IMR-90 (cell line): Measurements from ENCODE around the gene NOC2L. TPM values are rescaled to one million over a fixed set of nuclear protein-coding genes. Genes with fewer than 3 reads are reported as not detected.
"Not testable (repeated sequence)": the region's sequence is repeated elsewhere in the genome, so short reads cannot be mapped to it uniquely, and the experiment has no call there.

ENCODE experiments used
- ATAC-seq: fragments of 200-7000 bp; cut with Tn5 transposase; 2 replicates; pipeline ENCODE4 v1.9.1; 2020; ENCODE audit warnings: low read depth, mild to moderate bottlenecking, moderate library complexity
- BruUV-seq: library from RNA; stranded (reverse); fragments of 400-500 nt; replicated peaks from 2 replicates; lab custom pipeline; 2021; lab: Mats Ljungman, UMichigan
- CTCF ChIA-PET: fragments of 300-600 bp; formaldehyde crosslinking; extraction: SDS; loops from one replicate; lab custom pipeline; 2021; ENCODE audit warnings: antibody characterized with exemption; lab: Yijun Ruan, JAX
- POLR2A ChIA-PET: fragments of 300-600 bp; sonication (Branson Sonifier 250); formaldehyde crosslinking; loops from one replicate; lab custom pipeline; 2022; ENCODE audit warnings: antibody characterized with exemption; ENCODE audit not compliant: unreplicated experiment; lab: Charles Lee
- DNase-seq: peaks from one replicate; pipeline ENCODE4 v3.0.0; 2013
- H2AFZ ChIP-seq: replicated peaks from 2 replicates; pipeline ENCODE3; 2013; ENCODE audit warnings: low read length, mild to moderate bottlenecking; ENCODE audit not compliant: poor library complexity
- H2AK5ac ChIP-seq: 2 replicates; pipeline ENCODE4 v1.6.1; 2013; ENCODE audit warnings: low read depth, low read length, inconsistent platforms
- H2AK9ac ChIP-seq: replicated peaks from 2 replicates; pipeline ENCODE3; 2013; ENCODE audit warnings: mild to moderate bottlenecking, low read depth, low read length, moderate library complexity; ENCODE audit not compliant: poor library complexity
- H2BK120ac ChIP-seq: 2 replicates; pipeline ENCODE4 v1.6.1; 2013; ENCODE audit warnings: low read depth, low read length, inconsistent platforms
- H2BK15ac ChIP-seq: 3 replicates; pipeline ENCODE4 v1.6.1; 2013; ENCODE audit warnings: low read depth, low read length, inconsistent platforms
- H2BK20ac ChIP-seq: 2 replicates; pipeline ENCODE4 v1.6.1; 2013; ENCODE audit warnings: low read depth, mild to moderate bottlenecking, inconsistent platforms, low read length, moderate library complexity
- H2BK5ac ChIP-seq: 2 replicates; pipeline ENCODE4 v1.6.1; 2013; ENCODE audit warnings: mild to moderate bottlenecking, low read depth, low read length, inconsistent platforms; ENCODE audit not compliant: poor library complexity, severe bottlenecking
- H3K14ac ChIP-seq: replicated peaks from 2 replicates; pipeline ENCODE4 v1.6.1; 2013; ENCODE audit warnings: low read depth, low read length, inconsistent platforms
- H3K18ac ChIP-seq: 2 replicates; pipeline ENCODE4 v1.6.1; 2013; ENCODE audit warnings: low read depth, low read length, control low read depth
- H3K23ac ChIP-seq: 2 replicates; pipeline ENCODE4 v1.6.1; 2013; ENCODE audit warnings: low read depth, low read length, inconsistent platforms
- H3K27ac ChIP-seq: 2 replicates; pipeline ENCODE4 v1.5.1; 2013; ENCODE audit warnings: mild to moderate bottlenecking, control low read depth, low read length; ENCODE audit not compliant: insufficient read depth
- H3K27me3 ChIP-seq: 2 replicates; pipeline ENCODE4 v1.6.1; 2013; ENCODE audit warnings: low read length; ENCODE audit not compliant: control insufficient read depth, insufficient read depth
- H3K36me3 ChIP-seq: 2 replicates; pipeline ENCODE4 v1.6.1; 2013; ENCODE audit warnings: low read length, mixed read lengths; ENCODE audit not compliant: control insufficient read depth, insufficient read depth
- H3K4ac ChIP-seq: 2 replicates; pipeline ENCODE4 v1.6.1; 2013; ENCODE audit warnings: low read depth, low read length, inconsistent platforms
- H3K4me1 ChIP-seq: 2 replicates; pipeline ENCODE4 v1.6.1; 2013; ENCODE audit warnings: low read length, mixed read lengths; ENCODE audit not compliant: control insufficient read depth, insufficient read depth
- H3K4me2 ChIP-seq: 2 replicates; pipeline ENCODE4 v1.6.1; 2013; ENCODE audit warnings: low read depth, mild to moderate bottlenecking, control low read depth, low read length, moderate library complexity
- H3K4me3 ChIP-seq: 2 replicates; pipeline ENCODE4 v1.5.1; 2013; ENCODE audit warnings: low read depth, mild to moderate bottlenecking, control low read depth, low read length, moderate library complexity; ENCODE audit not compliant: insufficient read depth
- H3K56ac ChIP-seq: 2 replicates; pipeline ENCODE4 v1.6.1; 2013; ENCODE audit warnings: low read length, inconsistent platforms; ENCODE audit not compliant: insufficient read depth; ENCODE audit errors: extremely low read depth
- H3K79me1 ChIP-seq, 2 experiments: 2 replicates each; pipeline ENCODE4 v1.6.1; 2013; ENCODE audit warnings: low read length in 2 of 2, inconsistent platforms in 1 of 2, low read depth in 1 of 2
- H3K9ac ChIP-seq: 2 replicates; pipeline ENCODE4 v1.6.1; 2013; ENCODE audit warnings: low read depth, low read length, control low read depth
- H3K9me1 ChIP-seq: 2 replicates; pipeline ENCODE4 v1.6.1; 2013; ENCODE audit warnings: low read length, inconsistent platforms; ENCODE audit not compliant: insufficient read depth
- H3K9me3 ChIP-seq: 2 replicates; pipeline ENCODE4 v1.6.1; 2013; ENCODE audit warnings: low read length; ENCODE audit not compliant: control insufficient read depth, insufficient read depth
- H4K20me1 ChIP-seq: 2 replicates; pipeline ENCODE4 v1.6.1; 2013; ENCODE audit warnings: low read length, inconsistent platforms; ENCODE audit not compliant: insufficient read depth
- H4K5ac ChIP-seq: 2 replicates; pipeline ENCODE4 v1.6.1; 2013; ENCODE audit warnings: mild to moderate bottlenecking, low read depth, low read length, control low read depth
- H4K8ac ChIP-seq, 2 experiments: 2 replicates each; pipeline ENCODE4 v1.6.1; 2013; ENCODE audit warnings: low read depth in 2 of 2, low read length in 2 of 2, control low read depth in 1 of 2, inconsistent platforms in 1 of 2
- H4K91ac ChIP-seq: 2 replicates; pipeline ENCODE4 v1.6.1; 2013; ENCODE audit warnings: low read depth, low read length, inconsistent platforms; ENCODE audit not compliant: insufficient read depth
- MAFK ChIP-seq: IDR thresholded peaks from 2 replicates; pipeline ENCODE4 v1.6.1; 2012; ENCODE audit warnings: low read depth, low read length, improper control_type of control experiment
- POLR2A ChIP-seq: IDR thresholded peaks from 2 replicates; pipeline ENCODE4 v1.6.1; 2012; ENCODE audit warnings: mild to moderate bottlenecking, low read depth, low read length
- RAD21 ChIP-seq: IDR thresholded peaks from 2 replicates; pipeline ENCODE4 v1.6.1; 2012; ENCODE audit warnings: low read length, improper control_type of control experiment
- USF2 ChIP-seq: fragments of 150-350 bp; IDR thresholded peaks from 2 replicates; pipeline ENCODE4 v1.6.1; 2017; ENCODE audit warnings: mild to moderate bottlenecking, antibody characterized with exemption, low read length, low read depth
- WGBS, 2 experiments: methylation state at CpG; one replicate each; pipeline versions ENCODE4 v1.1.5 to v1.1.7; 2013; ENCODE audit warnings: missing lambda C conversion rate in 2 of 2; ENCODE audit not compliant: insufficient read length in 1 of 2; ENCODE audit errors: extremely low coverage in 2 of 2; 5-methylcytosine and 5-hydroxymethylcytosine counted together
- dilution Hi-C: fragments of 300-500 bp; cut with HindIII; formaldehyde crosslinking; loops from one replicate; pipeline ENCODE4 v1.14.3; 2018; ENCODE audit warnings: low sequenced_read_pairs; ENCODE audit not compliant: unreplicated experiment
- in situ Hi-C: fragments of 300-500 bp; cut with MboI; formaldehyde crosslinking; loops from 3 replicates; pipeline ENCODE4 v1.14.3; 2019; ENCODE audit warnings: low sequenced_read_pairs, inconsistent platforms, mixed read lengths
- intact Hi-C: fragments of 100-400 bp; cut with micrococcal nuclease; formaldehyde crosslinking; loops from 2 replicates; pipeline ENCODE4 v1.10.0; 2022
- polyA plus RNA-seq, 3 experiments: library from polyadenylated mRNA; depleted of rRNA; stranded (reverse); fragments of >200 nt; gene quantifications; 2 replicates each; pipeline ENCODE4 v1.2.3, GENCODE V29; 2012; ENCODE audit warnings: low replicate concordance in 1 of 3
- total RNA-seq: library from RNA; depleted of rRNA; stranded (reverse); fragments of >200 nt; gene quantifications from 2 replicates; pipeline ENCODE4 v1.2.3, GENCODE V29; 2012

The NOC2L gene
- total and polyA plus RNA-seq, 2 of the 4 experiments (the other 2 are of a cell fraction), result 74.2 to 106 TPM

DNA sequence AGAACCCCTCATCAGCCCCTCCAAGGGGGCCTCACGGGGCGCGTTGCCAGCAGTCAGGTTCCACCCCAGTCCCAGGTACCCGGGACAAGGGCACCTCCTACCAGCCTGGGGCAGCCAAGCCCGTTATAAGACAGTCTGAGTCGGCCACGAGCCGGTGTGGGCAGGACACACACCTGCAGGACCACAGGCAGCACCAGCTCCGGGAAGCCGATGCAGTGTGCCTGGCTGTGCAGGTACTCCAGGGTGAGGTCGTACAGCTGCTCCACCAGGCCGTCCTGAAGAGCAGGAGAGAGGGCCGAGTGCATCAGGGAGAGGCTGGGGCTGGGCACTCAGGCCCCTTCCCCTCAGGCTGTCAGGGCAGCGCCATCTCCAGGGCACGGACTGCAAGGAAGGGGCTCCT is 11.1 kb downstream of the NOC2L start:
- Histone ChIP-seq H4K20me1 (peaks cover 29% of the 10 kb centered on the region), H4K91ac (no peak overlapping the region), H3K4ac (no peak overlapping the region), H3K18ac (no peak overlapping the region), H3K9me1 (peaks cover 7% of the 10 kb centered on the region), H3K56ac (no peak overlapping the region), H4K5ac (no peak overlapping the region), H4K8ac (no peak overlapping the region), H2BK20ac (no peak overlapping the region), H3K36me3 (peaks cover 66% of the 10 kb centered on the region), H3K9me3 (no peaks in the 10 kb centered on the region), H3K4me1 (peaks cover 22% of the 10 kb centered on the region), H3K4me3 (no peak overlapping the region), H2BK120ac (no peak overlapping the region), H2BK5ac (no peak overlapping the region), H3K79me1 (peaks cover 9 to 14% of the 10 kb centered on the region in 2 experiments), H3K14ac (no peak overlapping the region), H2AK9ac (no peak overlapping the region), H2AK5ac (no peak overlapping the region), H3K4me2 (no peak overlapping the region), H2BK15ac (no peak overlapping the region), H3K27ac (no peak overlapping the region), H3K23ac (no peak overlapping the region), H2AFZ (no peak overlapping the region), H3K9ac (no peak overlapping the region), H3K27me3 (no peaks in the 10 kb centered on the region)
- in situ Hi-C loops (no loop called here), dilution Hi-C loops (no loop called here), intact Hi-C loops (no loop called here)
- ATAC-seq (no peak), DNase-seq (no peak)
- ChIA-PET POLR2A (no interaction called here), CTCF (no interaction called here)
- 87% methylated on average over 8 of the region's 15 CpGs; no CpG with 5 or more reads in 1 of the 2 experiments for WGBS, 2 experiments
- TF ChIP-seq MAFK, result no peak
- TF ChIP-seq RAD21, result no peak
- no peak for TF ChIP-seq USF2
- no peak for TF ChIP-seq POLR2A
- no TSS peak for BruUV-seq

DNA sequence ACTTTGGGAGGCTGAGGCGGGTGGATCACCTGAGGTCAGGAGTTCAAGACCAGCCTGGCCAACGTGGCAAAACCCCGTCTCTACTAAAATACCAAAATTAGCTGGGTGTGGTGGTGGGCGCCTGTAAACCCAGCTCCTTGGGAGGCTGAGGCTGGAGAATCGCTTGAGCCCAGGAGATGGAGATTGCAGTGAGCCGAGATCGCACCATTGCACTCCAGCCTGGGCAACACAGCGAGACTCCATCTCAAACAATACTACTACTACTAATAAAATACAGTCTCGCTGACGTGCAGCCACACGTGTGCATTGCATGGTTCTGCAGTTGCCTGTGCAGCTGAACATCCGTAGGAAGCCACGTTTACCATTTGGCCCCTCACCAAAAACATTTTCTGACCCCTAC is 12.2 kb downstream of the NOC2L start:
- H3K23ac ChIP-seq, H2AK9ac ChIP-seq, H2AFZ ChIP-seq, H3K56ac ChIP-seq, H4K8ac ChIP-seq, CTCF ChIA-PET, H3K18ac ChIP-seq, BruUV-seq, intact Hi-C loops, H2AK5ac ChIP-seq, in situ Hi-C loops, H2BK20ac ChIP-seq, ATAC-seq, DNase-seq, H3K9me1 ChIP-seq, H3K4me3 ChIP-seq, H3K4me2 ChIP-seq, H3K4ac ChIP-seq, H3K9me3 ChIP-seq, H2BK120ac ChIP-seq, H3K27ac ChIP-seq, POLR2A ChIA-PET, H3K9ac ChIP-seq, H3K27me3 ChIP-seq, H4K5ac ChIP-seq, H2BK15ac ChIP-seq, H4K91ac ChIP-seq, H2BK5ac ChIP-seq, H3K14ac ChIP-seq, dilution Hi-C loops: not testable (repeated sequence)
- Histone ChIP-seq H4K20me1 (peaks cover 24% of the 10 kb centered on the region), H3K36me3 (peaks cover 55% of the 10 kb centered on the region), H3K4me1 (peaks cover 26% of the 10 kb centered on the region), H3K79me1 (peaks cover 9 to 15% of the 10 kb centered on the region in 2 experiments)
- WGBS, 2 experiments, result 90% methylated on average over 5 of the region's 13 CpGs; no CpG with 5 or more reads in 1 of the 2 experiments
